Esophagus squamous epithelium (tissue), 4 donors: ENCODE data around the gene KIR3DL3.
"Not testable (repeated sequence)": the region's sequence is repeated elsewhere in the genome, so short reads cannot be mapped to it uniquely, and the experiment has no call there.

ENCODE experiments used
- POLR2A ChIP-seq, 4 donors: fragments of 450-650 bp; IDR thresholded peaks; one replicate each; pipeline ENCODE4 v1.6.1; 2017; ENCODE audit warnings: antibody characterized with exemption in 4 of 4, mild to moderate bottlenecking in 4 of 4, moderate library complexity in 3 of 4
- TF ChIP-seq, protein P1 (sequence below), 6 experiments: fragments of 450-650 bp in 4 of 6; fragments of 200-600 bp in 2 of 6; sonication (generic) in 2 of 6; IDR thresholded peaks; one replicate each; pipeline ENCODE4 v1.5.1; 2016 to 2019; ENCODE audit warnings: antibody characterized with exemption in 6 of 6, mild to moderate bottlenecking in 4 of 6, moderate library complexity in 4 of 6

DNA sequence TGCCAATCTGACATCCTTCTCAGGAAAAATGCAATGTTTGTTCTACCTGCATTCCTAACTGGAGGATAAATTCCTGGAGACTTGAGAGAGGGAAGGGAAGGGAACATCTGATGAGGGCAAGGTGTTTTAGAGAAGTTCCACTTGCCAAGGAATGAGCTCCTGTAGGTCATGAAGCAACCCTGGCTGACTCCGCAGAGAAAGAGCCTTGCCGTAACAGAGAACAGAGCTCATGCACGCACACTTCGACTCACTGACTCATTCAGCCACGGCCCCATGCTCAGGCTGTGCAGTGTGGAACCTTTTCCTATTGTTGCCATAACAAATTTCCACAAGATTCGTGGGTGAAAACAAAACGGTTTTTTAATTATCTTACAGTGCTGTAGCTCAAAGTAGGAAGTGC, 54.7 kb downstream of the KIR3DL3 start:
- TF ChIP-seq, protein P1, sequence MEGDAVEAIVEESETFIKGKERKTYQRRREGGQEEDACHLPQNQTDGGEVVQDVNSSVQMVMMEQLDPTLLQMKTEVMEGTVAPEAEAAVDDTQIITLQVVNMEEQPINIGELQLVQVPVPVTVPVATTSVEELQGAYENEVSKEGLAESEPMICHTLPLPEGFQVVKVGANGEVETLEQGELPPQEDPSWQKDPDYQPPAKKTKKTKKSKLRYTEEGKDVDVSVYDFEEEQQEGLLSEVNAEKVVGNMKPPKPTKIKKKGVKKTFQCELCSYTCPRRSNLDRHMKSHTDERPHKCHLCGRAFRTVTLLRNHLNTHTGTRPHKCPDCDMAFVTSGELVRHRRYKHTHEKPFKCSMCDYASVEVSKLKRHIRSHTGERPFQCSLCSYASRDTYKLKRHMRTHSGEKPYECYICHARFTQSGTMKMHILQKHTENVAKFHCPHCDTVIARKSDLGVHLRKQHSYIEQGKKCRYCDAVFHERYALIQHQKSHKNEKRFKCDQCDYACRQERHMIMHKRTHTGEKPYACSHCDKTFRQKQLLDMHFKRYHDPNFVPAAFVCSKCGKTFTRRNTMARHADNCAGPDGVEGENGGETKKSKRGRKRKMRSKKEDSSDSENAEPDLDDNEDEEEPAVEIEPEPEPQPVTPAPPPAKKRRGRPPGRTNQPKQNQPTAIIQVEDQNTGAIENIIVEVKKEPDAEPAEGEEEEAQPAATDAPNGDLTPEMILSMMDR (IDR thresholded peaks at IDR 0.05), result not testable (repeated sequence)
- not testable (repeated sequence) for TF ChIP-seq POLR2A (IDR thresholded peaks at IDR 0.05)
